COR-L47 (cell line): Measurements from ENCODE around the gene SHLD2.
"Not testable (repeated sequence)": the region's sequence is repeated elsewhere in the genome, so short reads cannot be mapped to it uniquely, and the experiment has no call there.

ENCODE experiments used
- DNase-seq: peaks from one replicate; lab custom pipeline; 2025; lab: John Stamatoyannopoulos, UW

The SHLD2 gene

GRCh38 chr10:87213150-87213765 is 118.3 kb downstream of the SHLD2 start:
- not testable (repeated sequence) for DNase-seq

DNA sequence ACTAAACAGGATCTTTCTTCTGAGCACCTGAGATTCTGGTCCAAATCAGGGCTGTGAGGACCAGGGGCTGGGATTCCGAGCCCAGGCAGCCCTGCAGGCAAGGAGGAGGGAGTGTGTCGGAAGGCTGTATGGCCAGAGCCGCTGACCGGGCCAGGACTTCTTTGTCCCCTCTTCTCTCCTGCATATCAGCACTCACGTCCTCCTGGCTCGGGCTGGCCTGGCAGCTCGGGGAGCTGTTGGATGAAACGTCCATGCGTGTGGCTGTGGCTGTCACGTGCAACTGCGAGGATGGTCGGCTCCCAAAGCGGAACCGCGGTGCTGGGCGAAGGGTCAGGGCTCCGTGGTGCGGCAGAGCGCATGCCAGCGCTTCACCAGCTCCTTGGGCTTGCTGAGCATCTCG is 118.8 kb downstream of the SHLD2 start:
- not testable (repeated sequence) for DNase-seq

DNA sequence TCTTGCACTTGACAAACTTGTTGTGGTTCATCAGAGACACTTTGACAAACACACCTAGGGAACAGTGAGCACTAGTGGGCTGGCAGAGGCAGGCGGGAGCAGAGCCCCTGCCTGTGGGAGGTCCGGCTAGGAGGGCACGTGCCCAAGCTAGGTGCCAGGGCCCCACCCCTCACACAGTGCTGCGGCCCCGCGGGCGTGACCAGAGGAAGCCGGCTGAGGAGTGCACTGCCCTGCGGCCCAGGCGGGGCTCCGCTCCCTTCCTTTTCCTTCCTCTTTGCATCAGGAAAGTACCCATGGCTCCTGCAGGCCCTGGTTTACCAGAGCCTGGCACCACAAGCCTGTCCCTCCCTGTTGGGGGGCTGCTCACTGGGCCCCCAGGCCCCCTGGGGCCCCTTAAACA is 121.1 kb downstream of the SHLD2 start:
- DNase-seq, result not testable (repeated sequence)

DNA sequence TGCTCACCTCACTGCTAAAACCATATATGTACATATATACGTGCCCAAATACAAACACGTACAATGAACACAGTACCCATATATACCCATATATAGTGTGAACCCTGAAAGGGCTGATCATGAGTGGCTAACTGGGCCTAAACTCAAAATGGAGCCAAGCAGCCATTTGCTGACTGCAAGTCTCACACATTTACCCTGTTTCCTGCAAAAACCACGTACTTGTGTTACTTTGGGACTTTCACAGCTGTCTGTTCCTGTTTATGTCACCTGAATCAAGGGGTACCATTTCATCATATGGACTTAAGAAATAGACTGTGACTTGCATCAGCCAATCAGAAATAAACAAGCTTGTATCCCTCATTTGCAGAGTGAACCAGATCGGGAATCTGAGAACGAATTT is 124.4 kb downstream of the SHLD2 start:
- not testable (repeated sequence) for DNase-seq

DNA sequence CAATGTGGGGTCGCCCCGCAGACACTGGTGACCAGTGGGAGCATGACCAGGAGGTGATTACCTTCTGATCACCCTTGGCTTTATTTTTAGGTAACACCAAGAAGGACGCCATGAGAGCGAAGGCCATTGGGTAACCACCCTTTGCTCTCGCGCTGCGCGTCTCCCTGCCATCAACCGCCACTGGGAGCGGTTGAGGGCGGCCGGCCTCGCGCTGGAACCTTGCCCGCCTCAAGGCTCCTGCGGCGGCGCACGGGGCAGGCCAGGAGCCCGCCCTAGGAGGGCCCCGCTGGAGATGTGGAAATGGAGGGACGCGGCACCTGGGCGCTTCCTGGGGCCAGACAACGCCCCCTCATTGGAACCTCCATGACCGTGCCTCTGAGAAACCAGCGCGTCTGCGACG is 127.8 kb downstream of the SHLD2 start:
- not testable (repeated sequence) for DNase-seq

DNA sequence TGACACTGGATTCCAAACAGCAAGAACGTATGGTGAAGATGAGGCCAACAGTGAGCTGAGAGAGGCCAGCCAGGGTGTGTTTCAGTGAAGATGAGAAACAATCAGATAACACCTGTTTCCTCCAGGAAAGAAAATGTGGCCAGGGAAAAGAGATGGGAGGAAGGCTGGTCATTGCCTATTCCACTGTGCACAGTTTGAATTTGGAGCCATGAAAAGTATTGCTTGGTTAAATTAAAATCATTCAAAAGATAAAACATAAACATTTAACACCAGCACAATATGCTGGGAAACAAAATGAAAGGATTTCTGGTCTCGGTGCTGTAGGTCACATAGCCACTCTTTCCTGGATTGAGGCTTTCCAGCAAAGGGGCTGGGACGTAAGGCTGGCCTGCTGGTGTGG is 130.1 kb downstream of the SHLD2 start, which contains the start of gene NUTM2A:
TSS of gene NUTM2A (plus strand) at position 301 of the 400 bp plus-strand sequence. CDS start 383 bp downstream, outside the sequence.
- DNase-seq, result not testable (repeated sequence)

DNA sequence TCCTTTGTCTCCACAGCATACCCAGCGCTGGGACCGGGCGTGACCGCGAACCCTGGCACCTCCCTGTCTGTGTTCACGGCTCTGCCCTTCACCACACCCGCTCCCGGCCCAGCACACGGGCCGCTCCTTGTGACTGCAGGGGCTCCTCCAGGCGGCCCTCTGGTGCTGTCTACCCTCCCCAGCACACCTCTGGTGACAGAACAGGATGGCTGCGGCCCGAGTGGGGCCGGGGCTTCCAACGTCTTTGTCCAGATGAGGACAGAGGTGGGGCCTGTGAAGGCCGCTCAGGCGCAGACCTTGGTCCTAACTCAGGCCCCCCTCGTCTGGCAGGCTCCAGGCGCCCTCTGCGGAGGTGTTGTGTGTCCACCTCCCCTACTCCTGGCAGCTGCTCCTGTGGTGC is 133.2 kb downstream of the SHLD2 start:
- DNase-seq, result not testable (repeated sequence)

GRCh38 chr10:87229211-87229610 is 134.2 kb downstream of the SHLD2 start:
- DNase-seq, result not testable (repeated sequence)

- not testable (repeated sequence) for DNase-seq
Measured at GRCh38 chr10:87234854-87235253, 139.8 kb downstream of the SHLD2 start.

- not testable (repeated sequence) for DNase-seq
Measured at GRCh38 chr10:87237244-87237643, 142.2 kb downstream of the SHLD2 start.

DNA sequence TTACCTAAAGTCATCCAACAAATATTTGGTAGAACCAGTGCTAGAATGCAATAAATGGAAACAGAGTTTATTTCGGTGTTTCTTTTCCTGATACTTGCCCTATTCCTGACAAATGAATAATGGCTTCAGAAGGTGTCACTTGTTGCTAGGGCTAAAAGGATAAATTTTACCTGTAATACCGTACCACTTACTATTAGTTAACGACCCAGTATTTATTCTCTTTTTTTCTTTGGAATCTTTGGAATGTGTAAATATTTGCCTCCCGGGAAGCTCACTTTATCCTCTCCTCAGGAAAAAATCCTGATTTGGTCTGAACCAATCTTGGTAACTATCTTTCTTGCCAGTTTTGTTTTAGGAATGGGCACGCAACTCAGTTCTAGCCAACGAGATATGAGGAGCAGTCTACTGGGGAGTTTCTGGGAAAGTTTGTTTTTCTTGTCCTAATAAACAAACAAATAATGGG is 144.4 kb downstream of the SHLD2 start:
- DNase-seq, result not testable (repeated sequence)
